ENCODE results near the gene KRTAP4-16.

Gene KRTAP4-16

DNA sequence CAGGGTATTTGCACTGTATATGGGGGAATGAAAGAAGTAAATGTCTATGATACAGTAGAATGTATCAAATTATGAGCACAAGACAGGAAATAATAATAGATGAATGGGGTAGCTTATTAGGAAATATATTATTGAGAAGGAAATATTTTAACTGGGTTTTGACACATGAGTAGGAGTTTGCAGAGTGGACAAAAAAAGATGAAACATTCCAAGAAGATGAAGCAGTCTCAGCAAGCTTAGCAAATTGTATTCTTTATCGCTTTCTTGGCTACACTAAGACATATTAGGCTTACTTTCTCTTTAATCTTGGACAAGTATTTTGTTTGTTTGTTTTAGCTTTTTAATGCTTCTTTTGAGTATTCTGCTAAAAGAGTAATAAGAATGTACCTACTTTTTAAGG lies 1.9 kb upstream of the KRTAP4-16 start:
- TF ChIP-seq, protein P1, sequence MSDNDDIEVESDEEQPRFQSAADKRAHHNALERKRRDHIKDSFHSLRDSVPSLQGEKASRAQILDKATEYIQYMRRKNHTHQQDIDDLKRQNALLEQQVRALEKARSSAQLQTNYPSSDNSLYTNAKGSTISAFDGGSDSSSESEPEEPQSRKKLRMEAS (IDR thresholded peaks at IDR 0.05): no peak
- TF ChIP-seq YY1 (IDR thresholded peaks at IDR 0.05; ENCODE audit: low read depth) (no peak), EGR1 (IDR thresholded peaks at IDR 0.05) (no peak), TCF12 (IDR thresholded peaks at IDR 0.05; ENCODE audit: low read depth) (no peak), TAF1 (IDR thresholded peaks at IDR 0.05; ENCODE audit: low read depth) (no peak)
- TF ChIP-seq, protein P2, sequence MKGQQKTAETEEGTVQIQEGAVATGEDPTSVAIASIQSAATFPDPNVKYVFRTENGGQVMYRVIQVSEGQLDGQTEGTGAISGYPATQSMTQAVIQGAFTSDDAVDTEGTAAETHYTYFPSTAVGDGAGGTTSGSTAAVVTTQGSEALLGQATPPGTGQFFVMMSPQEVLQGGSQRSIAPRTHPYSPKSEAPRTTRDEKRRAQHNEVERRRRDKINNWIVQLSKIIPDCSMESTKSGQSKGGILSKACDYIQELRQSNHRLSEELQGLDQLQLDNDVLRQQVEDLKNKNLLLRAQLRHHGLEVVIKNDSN (IDR thresholded peaks at IDR 0.05): no peak

DNA sequence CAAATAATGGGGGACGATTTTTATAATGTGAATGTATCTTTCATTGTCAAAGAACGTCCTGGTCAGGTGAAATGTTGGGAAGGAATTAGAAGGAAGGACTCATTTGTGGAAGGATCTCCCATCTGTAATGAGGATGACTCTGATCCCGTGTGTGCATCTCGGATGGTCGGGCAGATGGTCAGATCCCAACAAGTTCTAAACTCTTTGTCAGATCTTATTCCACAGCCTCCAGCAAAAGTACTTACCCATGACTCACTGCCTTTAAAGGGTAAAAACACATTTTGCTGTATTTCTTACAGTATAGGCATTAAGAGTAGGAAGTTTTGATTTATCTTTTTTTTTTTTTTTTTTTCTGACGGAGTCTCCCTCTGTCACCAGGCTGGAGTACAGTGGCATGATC lies 3.5 kb downstream of the KRTAP4-16 start:
- no peak for TF ChIP-seq FOXM1 (IDR thresholded peaks at IDR 0.05; ENCODE audit: borderline replicate concordance, low read depth)
- no peak for TF ChIP-seq YY1 (IDR thresholded peaks at IDR 0.05; ENCODE audit: low read depth)
- no peak for TF ChIP-seq EGR1 (IDR thresholded peaks at IDR 0.05)
- TF ChIP-seq TAF1 (IDR thresholded peaks at IDR 0.05; ENCODE audit: low read depth): no peak
- TF ChIP-seq ZBTB7A (IDR thresholded peaks at IDR 0.05; ENCODE audit: low read depth): no peak
- no peak for TF ChIP-seq EP300 (IDR thresholded peaks at IDR 0.05; ENCODE audit: borderline replicate concordance)
- TF ChIP-seq, protein P1 (IDR thresholded peaks at IDR 0.05): no peak
- TF ChIP-seq, protein P2 (IDR thresholded peaks at IDR 0.05): no peak
- no peak for TF ChIP-seq CEBPB (IDR thresholded peaks at IDR 0.05)
- no peak for TF ChIP-seq RAD21 (IDR thresholded peaks at IDR 0.05; ENCODE audit: low read depth)
- TF ChIP-seq, protein P3, sequence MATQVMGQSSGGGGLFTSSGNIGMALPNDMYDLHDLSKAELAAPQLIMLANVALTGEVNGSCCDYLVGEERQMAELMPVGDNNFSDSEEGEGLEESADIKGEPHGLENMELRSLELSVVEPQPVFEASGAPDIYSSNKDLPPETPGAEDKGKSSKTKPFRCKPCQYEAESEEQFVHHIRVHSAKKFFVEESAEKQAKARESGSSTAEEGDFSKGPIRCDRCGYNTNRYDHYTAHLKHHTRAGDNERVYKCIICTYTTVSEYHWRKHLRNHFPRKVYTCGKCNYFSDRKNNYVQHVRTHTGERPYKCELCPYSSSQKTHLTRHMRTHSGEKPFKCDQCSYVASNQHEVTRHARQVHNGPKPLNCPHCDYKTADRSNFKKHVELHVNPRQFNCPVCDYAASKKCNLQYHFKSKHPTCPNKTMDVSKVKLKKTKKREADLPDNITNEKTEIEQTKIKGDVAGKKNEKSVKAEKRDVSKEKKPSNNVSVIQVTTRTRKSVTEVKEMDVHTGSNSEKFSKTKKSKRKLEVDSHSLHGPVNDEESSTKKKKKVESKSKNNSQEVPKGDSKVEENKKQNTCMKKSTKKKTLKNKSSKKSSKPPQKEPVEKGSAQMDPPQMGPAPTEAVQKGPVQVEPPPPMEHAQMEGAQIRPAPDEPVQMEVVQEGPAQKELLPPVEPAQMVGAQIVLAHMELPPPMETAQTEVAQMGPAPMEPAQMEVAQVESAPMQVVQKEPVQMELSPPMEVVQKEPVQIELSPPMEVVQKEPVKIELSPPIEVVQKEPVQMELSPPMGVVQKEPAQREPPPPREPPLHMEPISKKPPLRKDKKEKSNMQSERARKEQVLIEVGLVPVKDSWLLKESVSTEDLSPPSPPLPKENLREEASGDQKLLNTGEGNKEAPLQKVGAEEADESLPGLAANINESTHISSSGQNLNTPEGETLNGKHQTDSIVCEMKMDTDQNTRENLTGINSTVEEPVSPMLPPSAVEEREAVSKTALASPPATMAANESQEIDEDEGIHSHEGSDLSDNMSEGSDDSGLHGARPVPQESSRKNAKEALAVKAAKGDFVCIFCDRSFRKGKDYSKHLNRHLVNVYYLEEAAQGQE (IDR thresholded peaks at IDR 0.05; ENCODE audit: low read depth): no peak
- no peak for TF ChIP-seq TCF12 (IDR thresholded peaks at IDR 0.05; ENCODE audit: low read depth)
- no peak for TF ChIP-seq TEAD4 (IDR thresholded peaks at IDR 0.05)
- no peak for TF ChIP-seq NFIC (IDR thresholded peaks at IDR 0.05)
- TF ChIP-seq CREB1 (IDR thresholded peaks at IDR 0.05; ENCODE audit: low read depth): no peak

DNA sequence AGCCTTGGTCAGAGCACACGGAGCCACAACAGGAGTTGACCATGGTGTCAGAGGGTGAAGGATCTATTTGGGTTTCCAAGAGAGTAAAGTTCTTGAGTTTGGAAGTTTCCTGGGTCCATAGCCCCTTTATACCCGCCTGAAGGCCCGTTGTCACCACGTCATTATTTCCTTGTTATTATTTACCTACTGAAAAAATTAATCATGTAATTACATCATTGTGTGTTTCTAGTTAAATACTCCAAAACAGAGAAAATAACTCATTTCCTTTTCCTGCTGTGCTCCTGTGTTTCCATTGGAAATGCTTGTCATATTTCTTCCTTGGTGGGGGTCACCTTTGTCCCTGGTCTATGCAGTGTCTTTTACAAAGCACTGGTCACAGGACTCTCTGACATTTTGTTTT lies 4.0 kb downstream of the KRTAP4-16 start, which contains the start of gene KRTAP4-8:
Gene KRTAP4-8 (minus strand): TSS at position 101 of the 400 bp plus-strand sequence. CDS start 58 bp downstream, at position 43.
- TF ChIP-seq EGR1 (IDR thresholded peaks at IDR 0.05): no peak
- no peak for TF ChIP-seq FOXM1 (IDR thresholded peaks at IDR 0.05; ENCODE audit: borderline replicate concordance, low read depth)
- no peak for TF ChIP-seq YY1 (IDR thresholded peaks at IDR 0.05; ENCODE audit: low read depth)
- no peak for TF ChIP-seq TCF12 (IDR thresholded peaks at IDR 0.05; ENCODE audit: low read depth)
- no peak for TF ChIP-seq CREB1 (IDR thresholded peaks at IDR 0.05; ENCODE audit: low read depth)
- TF ChIP-seq, protein P3 (IDR thresholded peaks at IDR 0.05; ENCODE audit: low read depth): no peak
- TF ChIP-seq NFIC (IDR thresholded peaks at IDR 0.05): no peak
- TF ChIP-seq, protein P2 (IDR thresholded peaks at IDR 0.05): no peak
- TF ChIP-seq TEAD4 (IDR thresholded peaks at IDR 0.05): no peak
- TF ChIP-seq EP300 (IDR thresholded peaks at IDR 0.05; ENCODE audit: borderline replicate concordance): no peak
- no peak for TF ChIP-seq TAF1 (IDR thresholded peaks at IDR 0.05; ENCODE audit: low read depth)
- TF ChIP-seq CEBPB (IDR thresholded peaks at IDR 0.05): no peak
- no peak for TF ChIP-seq RAD21 (IDR thresholded peaks at IDR 0.05; ENCODE audit: low read depth)
- TF ChIP-seq, protein P1 (IDR thresholded peaks at IDR 0.05): no peak
- no peak for TF ChIP-seq ZBTB7A (IDR thresholded peaks at IDR 0.05; ENCODE audit: low read depth)

DNA sequence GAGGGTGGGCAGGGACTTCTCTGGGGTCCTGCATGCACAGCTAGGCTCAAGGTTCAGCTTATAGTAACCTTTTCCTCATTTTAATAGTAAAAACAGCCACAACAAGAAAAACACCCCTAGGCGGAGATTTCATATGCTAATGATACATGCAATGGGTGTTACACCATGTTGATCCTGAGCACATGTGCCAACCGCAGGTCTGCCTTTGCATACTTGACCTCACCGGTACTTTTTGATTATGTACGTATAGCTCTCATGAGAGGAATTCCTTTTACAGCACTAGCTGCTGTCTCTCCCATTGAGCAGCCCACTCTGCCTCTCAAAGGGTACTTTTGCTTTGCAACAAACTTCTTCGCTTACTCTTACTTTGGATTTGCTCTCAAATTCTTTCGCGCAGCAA lies 6.0 kb downstream of the KRTAP4-16 start:
- no peak for TF ChIP-seq RAD21 (IDR thresholded peaks at IDR 0.05; ENCODE audit: low read depth)
- TF ChIP-seq NFIC (IDR thresholded peaks at IDR 0.05): no peak
- TF ChIP-seq FOXM1 (IDR thresholded peaks at IDR 0.05; ENCODE audit: borderline replicate concordance, low read depth): no peak
- no peak for TF ChIP-seq ZBTB7A (IDR thresholded peaks at IDR 0.05; ENCODE audit: low read depth)
- no peak for TF ChIP-seq CEBPB (IDR thresholded peaks at IDR 0.05)
- TF ChIP-seq YY1 (IDR thresholded peaks at IDR 0.05; ENCODE audit: low read depth): no peak
- no peak for TF ChIP-seq TAF1 (IDR thresholded peaks at IDR 0.05; ENCODE audit: low read depth)
- TF ChIP-seq CREB1 (IDR thresholded peaks at IDR 0.05; ENCODE audit: low read depth): no peak
- TF ChIP-seq, protein P2 (IDR thresholded peaks at IDR 0.05): no peak
- no peak for TF ChIP-seq TEAD4 (IDR thresholded peaks at IDR 0.05)
